ENCODE measurements around the gene SULT2B1.
A peak's percentile ranks its signal among the peaks of the same experiment; 100 is the strongest.

The SULT2B1 gene

DNA sequence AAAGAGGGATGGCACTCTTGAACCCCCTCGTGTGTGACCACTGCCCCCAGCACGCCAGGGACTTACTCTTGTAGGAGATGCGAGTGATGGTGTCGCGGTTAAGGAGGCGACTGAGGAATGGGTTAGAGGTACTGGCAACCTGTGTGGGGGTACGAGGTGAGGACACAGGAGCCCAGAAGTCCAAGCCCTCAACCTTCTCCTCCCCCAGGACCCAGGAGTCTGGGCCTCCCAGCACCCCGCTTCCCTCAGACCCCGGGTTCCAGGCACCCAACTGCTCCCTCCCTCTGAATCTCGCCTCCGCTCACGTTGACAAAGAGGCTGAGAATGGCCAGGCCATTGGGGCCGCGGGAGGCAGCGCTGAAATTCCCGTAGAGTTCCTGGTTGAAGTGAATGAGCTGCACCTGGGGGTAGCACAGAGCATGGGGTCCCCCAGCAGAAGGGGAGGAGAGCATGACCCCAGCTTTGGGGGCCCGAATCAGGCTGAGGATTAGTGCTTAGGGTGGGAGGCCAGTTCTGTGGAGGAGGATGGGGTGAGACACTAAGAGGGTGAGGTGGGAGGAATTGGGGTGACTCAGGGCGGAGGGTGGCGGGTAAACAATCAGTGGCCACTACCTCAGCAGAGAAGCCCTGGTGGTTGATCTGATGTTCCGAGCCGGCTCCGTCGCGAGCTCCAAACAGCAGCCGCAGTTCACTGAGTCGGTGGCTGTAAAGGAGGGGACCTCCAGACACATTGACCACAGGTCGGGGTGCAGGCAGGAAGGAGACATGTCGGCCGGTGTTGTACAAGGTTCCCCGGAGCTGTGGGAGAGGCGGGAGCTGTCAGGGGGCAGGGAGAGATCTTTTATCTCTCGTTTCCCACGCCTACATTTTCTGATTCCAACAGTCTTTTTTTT is 87.8 kb downstream of the SULT2B1 start:
- no peak for TF ChIP-seq GATA1 (IDR thresholded peaks at IDR 0.05; ENCODE audit: low read depth, low read length)
- TF ChIP-seq POLR2A (IDR thresholded peaks at IDR 0.05; ENCODE audit: low read length) = no peak
- DNase-seq = no peak

DNA sequence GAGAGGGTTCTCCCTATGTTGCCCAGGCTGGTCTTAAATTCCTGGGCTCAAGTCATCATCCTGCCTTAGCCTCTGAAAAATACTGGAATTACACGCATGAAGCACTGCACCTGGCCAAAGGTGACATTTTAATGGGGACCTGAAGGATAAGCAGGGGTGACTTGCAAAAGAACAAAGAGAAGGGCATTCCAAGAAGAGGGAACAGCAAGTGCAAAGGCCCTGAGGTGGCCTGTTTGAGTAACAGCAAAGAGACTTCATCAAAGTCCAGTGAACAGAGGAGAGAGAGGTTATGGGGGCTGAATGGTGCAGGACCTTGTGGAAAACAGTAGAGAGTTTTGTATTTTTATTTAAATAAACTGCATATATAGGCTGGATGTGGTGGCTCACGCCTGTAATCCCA is 89.9 kb downstream of the SULT2B1 start:
- no peak for DNase-seq

DNA sequence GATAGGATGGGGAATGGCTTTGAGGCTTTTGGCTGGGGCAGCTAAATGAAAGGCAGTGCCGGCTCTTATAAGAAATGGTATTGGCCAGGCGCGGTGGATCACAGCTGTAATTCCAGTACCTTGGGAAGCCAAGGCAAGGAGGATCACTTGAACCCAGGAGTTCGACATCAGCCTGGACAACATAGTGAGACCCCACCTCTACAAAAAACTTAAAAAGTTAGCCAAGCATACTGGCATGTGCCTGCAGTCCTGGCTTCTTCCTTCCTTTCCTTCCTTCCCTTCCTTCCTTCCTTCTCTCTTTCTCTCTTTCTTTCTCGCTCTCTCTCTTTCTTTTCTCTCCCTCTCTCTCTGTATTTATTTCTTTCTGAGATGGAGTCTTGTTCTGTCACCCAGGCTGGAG is 90.9 kb downstream of the SULT2B1 start:
- TF ChIP-seq POLR2A (IDR thresholded peaks at IDR 0.05; ENCODE audit: low read length) (no peak), GATA1 (IDR thresholded peaks at IDR 0.05; ENCODE audit: low read depth, low read length) (no peak)
- DNase-seq = no peak

More for the DNA sequence above, 89.9 kb downstream of the SULT2B1 start:
- TF ChIP-seq GATA1 (IDR thresholded peaks at IDR 0.05; ENCODE audit: low read depth, low read length) (no peak), POLR2A (IDR thresholded peaks at IDR 0.05; ENCODE audit: low read length) (no peak)

DNA sequence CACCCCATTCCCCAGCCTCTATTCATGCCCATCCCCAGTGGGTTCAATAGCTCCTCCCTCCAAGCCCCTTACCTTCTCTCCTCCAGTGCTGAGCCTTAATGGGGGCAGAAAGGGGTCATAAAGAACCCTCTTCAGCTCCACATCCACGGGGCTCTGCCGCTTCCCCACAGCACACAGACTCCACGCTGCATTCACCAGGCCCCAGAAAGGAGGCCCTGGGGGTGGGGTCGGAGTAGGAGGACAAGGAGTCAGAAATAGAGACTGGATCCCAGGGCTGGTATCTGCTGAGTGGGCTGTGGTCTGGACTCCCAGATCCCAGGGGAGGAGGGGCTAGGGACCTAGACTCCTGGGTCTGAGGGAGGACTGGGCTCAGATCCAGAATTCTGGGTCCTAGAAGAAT is 92.4 kb downstream of the SULT2B1 start:
- no peak for DNase-seq
- no peak for TF ChIP-seq GATA1 (IDR thresholded peaks at IDR 0.05; ENCODE audit: low read depth, low read length)
- TF ChIP-seq POLR2A (IDR thresholded peaks at IDR 0.05; ENCODE audit: low read length) = no peak

DNA sequence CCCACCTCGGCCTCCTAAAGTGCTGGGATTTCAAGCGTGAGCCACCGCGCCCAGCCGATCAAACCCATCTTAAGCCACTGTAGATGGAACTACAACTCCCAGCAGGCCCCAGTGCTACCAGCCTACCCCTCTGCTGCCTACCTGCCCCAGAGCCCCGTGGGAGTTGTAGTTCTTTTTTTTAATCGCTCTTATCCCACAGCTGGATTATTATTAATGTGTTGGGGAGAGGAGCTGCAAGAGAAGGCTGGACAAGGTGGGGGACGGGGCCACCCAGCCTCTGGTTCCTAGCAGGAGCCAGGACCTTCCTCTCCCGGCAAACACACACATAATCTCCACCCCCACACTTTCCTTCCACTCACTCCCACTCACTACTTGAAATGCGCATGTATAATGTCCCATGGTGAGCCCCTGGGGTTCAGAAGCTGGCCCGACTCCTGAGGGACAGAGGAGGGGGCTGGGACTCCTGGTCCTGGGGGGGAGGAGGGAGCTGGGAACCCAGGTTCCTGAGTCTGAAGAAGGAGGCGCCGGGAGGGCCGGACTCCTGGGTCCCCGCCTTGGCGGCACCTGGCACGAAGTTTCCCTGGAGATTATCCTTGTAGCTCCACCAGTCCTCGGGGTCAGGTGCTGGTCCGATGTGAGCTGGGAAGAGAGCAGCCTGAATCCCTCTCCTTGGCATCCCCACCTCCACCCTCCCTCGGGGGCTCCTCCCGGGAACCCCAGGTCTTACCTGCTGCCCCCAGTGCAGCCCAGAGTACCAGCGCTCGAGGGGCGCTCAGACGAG is 93.1 kb downstream of the SULT2B1 start:
- TF ChIP-seq GATA1 (IDR thresholded peaks at IDR 0.05; ENCODE audit: low read depth, low read length) (no peak), POLR2A (IDR thresholded peaks at IDR 0.05; ENCODE audit: low read length) (no peak)
- DNase-seq = peak; percentile 83 to 88

DNA sequence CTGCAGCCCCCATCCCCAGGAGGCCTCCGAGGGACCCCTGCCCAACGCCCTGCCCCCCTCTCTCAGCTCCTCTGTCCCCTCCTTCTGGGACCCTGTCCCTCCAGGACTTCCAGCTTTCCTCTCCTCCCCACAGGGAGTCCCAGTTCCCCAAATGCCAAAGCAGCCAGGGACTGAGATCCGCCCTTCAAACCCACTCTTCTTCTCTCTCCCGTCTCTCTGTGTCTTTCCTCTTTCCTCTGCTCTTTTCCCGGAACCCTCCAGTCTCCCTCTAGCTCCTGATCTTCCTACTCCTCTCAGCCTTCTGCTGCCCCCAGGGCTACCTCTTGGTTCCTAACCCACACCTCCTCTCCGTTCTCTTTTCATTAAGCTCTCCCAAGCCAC is 93.6 kb downstream of the SULT2B1 start:
- DNase-seq = no peak
- TF ChIP-seq GATA1 (IDR thresholded peaks at IDR 0.05; ENCODE audit: low read depth, low read length) (no peak), POLR2A (IDR thresholded peaks at IDR 0.05; ENCODE audit: low read length) (no peak)

DNA sequence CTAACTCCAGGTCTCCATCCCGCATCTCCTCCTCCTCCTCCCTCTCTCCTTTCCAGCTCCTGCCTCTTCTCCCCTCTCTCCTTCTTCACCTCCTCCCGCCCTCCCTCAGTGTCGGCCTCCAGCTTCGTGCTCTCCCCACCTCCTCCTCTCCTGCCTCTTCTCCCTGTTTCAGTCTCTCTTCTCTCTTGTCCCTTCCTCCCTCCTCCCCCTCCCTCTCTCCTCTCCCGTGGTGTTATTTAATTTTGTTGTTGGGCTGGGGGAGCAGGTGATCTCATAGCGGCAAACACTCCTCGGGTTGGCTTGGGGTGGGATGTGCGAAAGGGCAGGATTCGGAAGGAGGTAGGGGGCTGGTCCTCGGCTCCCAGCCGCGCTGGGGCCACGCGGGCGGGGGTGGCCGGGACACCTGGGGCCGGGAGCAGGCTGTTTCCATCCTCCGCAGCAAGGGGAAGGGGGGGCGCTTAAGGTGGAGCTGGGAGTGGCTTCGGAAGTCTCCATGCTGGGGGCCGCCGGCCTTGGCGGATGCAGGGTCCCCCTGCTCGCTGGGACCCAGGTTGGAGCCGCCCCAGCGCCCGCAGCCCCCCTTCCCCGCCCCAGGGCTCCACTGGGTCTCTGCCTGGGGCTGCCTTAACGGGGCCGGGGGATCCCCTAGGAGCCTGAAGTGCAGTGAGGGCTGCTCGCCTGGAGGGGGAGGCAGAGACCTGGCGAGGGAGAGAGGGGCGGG is 94.2 kb downstream of the SULT2B1 start, which contains the start of gene CA11:
Gene CA11 (minus strand): TSS at position 187 of the 721 bp plus-strand sequence. CDS start 555 bp downstream, outside the sequence.
- DNase-seq = peak; percentile 80 to 86
- TF ChIP-seq POLR2A (IDR thresholded peaks at IDR 0.05; ENCODE audit: low read length) (no peak), GATA1 (IDR thresholded peaks at IDR 0.05; ENCODE audit: low read depth, low read length) (no peak)

DNA sequence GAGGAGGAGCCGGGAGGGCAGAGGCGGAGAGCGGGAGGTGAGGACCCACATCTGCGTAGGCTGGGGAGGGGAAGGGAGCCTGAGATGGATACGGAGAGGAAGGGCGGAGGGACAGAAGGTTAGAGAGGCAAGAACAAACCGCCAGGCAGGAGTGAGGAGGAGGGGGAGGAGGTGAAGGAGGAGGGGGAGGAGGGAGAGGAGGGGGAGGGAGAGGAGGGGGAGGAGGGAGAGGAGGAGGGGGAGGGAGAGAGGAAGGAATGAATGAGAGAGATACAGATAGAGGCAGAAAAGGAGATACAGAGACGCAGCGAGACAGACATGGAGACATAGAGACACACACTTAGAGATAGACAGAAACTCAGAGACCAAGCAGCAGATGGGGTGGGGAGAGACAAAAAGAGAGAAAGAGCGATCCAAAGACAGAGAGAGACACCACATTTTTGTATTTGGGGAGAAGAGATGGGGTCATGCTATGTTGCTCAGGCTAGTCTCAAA is 94.8 kb downstream of the SULT2B1 start:
- no peak for DNase-seq
- TF ChIP-seq POLR2A (IDR thresholded peaks at IDR 0.05; ENCODE audit: low read length) = no peak
- TF ChIP-seq GATA1 (IDR thresholded peaks at IDR 0.05; ENCODE audit: low read depth, low read length) = no peak

DNA sequence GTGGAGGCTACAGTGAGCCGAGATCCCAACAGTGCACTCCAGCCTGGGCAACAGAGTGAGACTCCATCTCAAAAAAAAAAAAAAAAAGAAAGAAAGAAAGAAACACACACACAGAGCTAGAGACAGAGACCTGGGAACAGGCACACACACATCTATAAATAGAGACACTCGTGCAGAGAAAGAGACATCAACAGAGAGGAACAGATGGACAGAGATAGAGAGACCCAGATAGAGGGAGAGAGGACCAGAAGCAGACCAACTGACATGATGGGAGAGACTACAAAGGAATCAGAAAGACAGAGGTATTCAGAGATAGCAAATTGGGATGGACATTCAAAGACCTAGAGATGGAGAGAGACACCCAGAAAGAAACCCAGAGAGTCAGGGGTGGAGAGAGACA is 96.2 kb downstream of the SULT2B1 start:
- no peak for DNase-seq
- TF ChIP-seq GATA1 (IDR thresholded peaks at IDR 0.05; ENCODE audit: low read depth, low read length) (no peak), POLR2A (IDR thresholded peaks at IDR 0.05; ENCODE audit: low read length) (no peak)

All from erythroblast (primary cell).